ENCODE results near the gene GGT6.

The GGT6 gene

DNA sequence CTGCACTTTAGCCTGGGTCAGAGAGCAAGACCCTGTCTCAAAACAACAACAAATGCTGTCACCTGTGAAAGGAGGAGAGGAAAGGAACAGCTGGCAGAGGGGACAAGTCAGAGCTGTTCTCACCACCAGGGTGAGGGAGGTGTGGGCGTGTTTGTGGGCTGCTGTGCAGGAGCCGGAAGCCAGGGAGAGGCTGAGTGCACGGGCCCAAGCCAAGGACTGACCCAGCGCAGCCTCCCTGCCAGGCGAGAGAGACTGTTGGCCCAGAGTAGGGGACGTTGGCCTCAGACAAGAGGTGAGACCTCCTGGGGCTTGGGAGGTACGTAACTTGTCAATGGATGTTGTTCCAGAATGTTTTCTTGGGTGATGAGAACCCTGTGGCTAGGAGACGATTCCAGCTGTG, 51.0 kb downstream of the GGT6 start:
- DNase-seq = no peak
- Mint-ChIP-seq H3K36me3 (ENCODE audit: low read depth) (no peaks in the 10 kb centered on the region), H3K27ac (no peak overlapping the region), H3K4me1 (peaks cover 37% of the 10 kb centered on the region), H3K9me3 (no peaks in the 10 kb centered on the region), H3K27me3 (ENCODE audit: low read depth, poor library complexity) (peaks cover 34% of the 10 kb centered on the region), H3K4me3 (no peak overlapping the region)
- no peak for TF ChIP-seq CTCF (IDR thresholded peaks at IDR 0.05)

DNA sequence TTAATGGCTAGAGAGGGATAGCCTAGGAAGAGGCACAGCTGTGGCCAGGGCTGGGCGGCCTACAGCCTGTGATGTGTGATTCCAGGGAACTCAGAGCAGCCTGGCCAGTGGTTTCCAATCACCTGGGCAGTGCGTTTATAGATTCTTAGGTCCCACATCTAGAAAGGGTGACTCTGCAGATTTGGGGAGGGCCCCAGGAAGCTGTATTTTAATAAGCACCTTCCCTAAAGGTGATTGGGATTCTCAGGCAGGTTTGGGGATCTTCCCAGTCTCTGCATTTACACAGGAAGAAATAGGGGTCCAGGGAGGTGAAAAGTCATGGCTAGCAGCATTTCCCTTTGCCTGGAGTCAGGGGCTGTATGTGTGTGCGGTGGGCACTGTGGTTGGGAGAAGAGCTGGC, 52.2 kb downstream of the GGT6 start:
- no peak overlapping the region for H3K27ac Mint-ChIP-seq
- no peaks in the 10 kb centered on the region for H3K9me3 Mint-ChIP-seq
- H3K36me3 Mint-ChIP-seq (ENCODE audit: low read depth) = no peaks in the 10 kb centered on the region
- DNase-seq = no peak
- no peak overlapping the region for H3K4me3 Mint-ChIP-seq
- H3K27me3 Mint-ChIP-seq (ENCODE audit: low read depth, poor library complexity) = peaks cover 46% of the 10 kb centered on the region
- peaks cover 28% of the 10 kb centered on the region for H3K4me1 Mint-ChIP-seq
- no peak for TF ChIP-seq CTCF (IDR thresholded peaks at IDR 0.05)

DNA sequence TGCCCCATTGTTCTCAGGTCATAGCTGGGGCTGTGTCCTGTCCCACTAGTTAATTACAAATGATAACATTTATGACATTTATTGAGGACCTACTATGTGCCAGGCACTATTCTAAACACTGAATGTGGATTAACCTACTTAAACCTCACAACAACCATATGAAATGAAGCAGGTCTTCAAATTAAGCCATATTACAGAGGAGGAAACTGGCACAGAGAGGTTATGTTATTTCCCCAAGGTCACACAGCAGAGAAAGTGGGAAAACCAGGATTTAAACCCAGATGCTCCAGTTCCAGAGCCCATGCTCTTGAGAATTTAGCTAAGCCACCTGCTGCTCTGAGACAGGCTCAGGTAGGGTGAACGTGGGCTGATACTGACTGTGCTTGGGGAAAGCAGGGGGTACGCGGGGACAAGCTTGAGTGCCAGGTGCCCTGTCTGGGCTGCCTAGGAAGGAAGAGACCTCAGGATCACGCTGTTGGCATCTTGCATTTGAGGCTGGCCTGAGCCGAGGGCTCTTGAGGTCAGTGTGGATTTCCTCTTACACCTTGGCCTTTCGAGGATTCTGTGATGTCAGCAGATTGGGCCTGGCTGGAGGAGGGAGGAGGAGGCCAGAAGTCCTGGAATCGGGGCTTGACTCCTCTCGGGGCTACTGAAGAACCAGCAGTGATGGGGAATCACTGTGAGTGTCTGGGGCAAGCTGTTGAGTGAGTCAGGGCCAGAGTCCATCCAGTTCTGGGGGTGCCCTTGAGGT, 52.8 kb downstream of the GGT6 start:
- H3K27me3 Mint-ChIP-seq (ENCODE audit: low read depth, poor library complexity) = peaks cover 50% of the 10 kb centered on the region
- no peak for DNase-seq
- no peaks in the 10 kb centered on the region for H3K36me3 Mint-ChIP-seq (ENCODE audit: low read depth)
- no peak overlapping the region for H3K27ac Mint-ChIP-seq
- TF ChIP-seq CTCF (IDR thresholded peaks at IDR 0.05) = no peak
- H3K9me3 Mint-ChIP-seq = no peaks in the 10 kb centered on the region
- peaks cover 22% of the 10 kb centered on the region for H3K4me1 Mint-ChIP-seq
- no peak overlapping the region for H3K4me3 Mint-ChIP-seq
